ENCODE measurements around the gene ENTHD1.

GRCh38 chr22:39942439-39943230 is 49.1 kb upstream of the ENTHD1 start:
- TF ChIP-seq POLR2A (IDR thresholded peaks at IDR 0.05; ENCODE audit: low read length): no peak
- TF ChIP-seq GATA1 (IDR thresholded peaks at IDR 0.05; ENCODE audit: low read depth, low read length): no peak
